ENCODE data around the gene GNPTAB.

GNPTAB gene

GRCh38 chr12:101763246-101763931, 67.4 kb downstream of the GNPTAB start:
- no peak for TF ChIP-seq Cebpa-rat (IDR thresholded peaks at IDR 0.05)

DNA sequence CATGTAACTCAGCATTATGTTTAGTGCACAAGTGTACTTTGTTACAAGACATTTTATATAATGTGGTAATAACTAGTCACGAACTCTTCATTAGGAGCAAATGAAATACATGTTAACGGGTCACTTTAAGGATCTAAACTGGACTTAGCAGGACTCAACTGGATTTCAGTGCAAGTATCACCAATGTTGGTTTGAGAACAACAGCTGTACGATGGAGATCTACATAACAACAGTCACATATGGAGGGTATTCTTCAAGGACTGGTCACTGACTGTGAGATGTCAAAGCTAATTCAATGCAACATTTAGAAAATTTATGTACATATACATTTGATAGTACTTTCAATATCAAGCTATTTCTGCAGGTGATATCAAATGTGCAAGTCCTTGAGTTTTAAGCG, 69.0 kb downstream of the GNPTAB start:
- H3K9ac ChIP-seq: no peak overlapping the region
- H4K20me1 ChIP-seq: no peaks in the 10 kb centered on the region
- H3K27me3 ChIP-seq: no peaks in the 10 kb centered on the region
- H3K4me1 ChIP-seq: no peaks in the 10 kb centered on the region
- peaks cover 10% of the 10 kb centered on the region for H3K36me3 ChIP-seq
- no peak overlapping the region for H3K4me3 ChIP-seq
- H3K27ac ChIP-seq: no peak overlapping the region
- H3K9me3 ChIP-seq: no peaks in the 10 kb centered on the region
- no peak for TF ChIP-seq Cebpa-rat (IDR thresholded peaks at IDR 0.05)
- H3K4me2 ChIP-seq: no peak overlapping the region

More at GRCh38 chr12:101763246-101763931, 67.4 kb downstream of the GNPTAB start:
- no peak overlapping the region for H3K4me2 ChIP-seq
- H3K4me3 ChIP-seq: no peak overlapping the region
- no peaks in the 10 kb centered on the region for H3K27me3 ChIP-seq
- no peaks in the 10 kb centered on the region for H4K20me1 ChIP-seq
- H3K27ac ChIP-seq: no peak overlapping the region
- H3K36me3 ChIP-seq: peaks cover 12% of the 10 kb centered on the region
- no peaks in the 10 kb centered on the region for H3K9me3 ChIP-seq
- H3K9ac ChIP-seq: no peak overlapping the region
- H3K4me1 ChIP-seq: no peaks in the 10 kb centered on the region

- H3K4me1 ChIP-seq: no peaks in the 10 kb centered on the region
- H3K4me2 ChIP-seq: no peak overlapping the region
- H3K27ac ChIP-seq: no peak overlapping the region
- no peaks in the 10 kb centered on the region for H3K9me3 ChIP-seq
- no peaks in the 10 kb centered on the region for H3K27me3 ChIP-seq
- no peak overlapping the region for H3K9ac ChIP-seq
- H3K36me3 ChIP-seq: peaks cover 10% of the 10 kb centered on the region
- no peak for TF ChIP-seq Cebpa-rat (IDR thresholded peaks at IDR 0.05)
- no peak overlapping the region for H3K4me3 ChIP-seq
- H4K20me1 ChIP-seq: no peaks in the 10 kb centered on the region
These were observed 69.4 kb downstream of the GNPTAB start for GRCh38 chr12:101761350-101761749.

DNA sequence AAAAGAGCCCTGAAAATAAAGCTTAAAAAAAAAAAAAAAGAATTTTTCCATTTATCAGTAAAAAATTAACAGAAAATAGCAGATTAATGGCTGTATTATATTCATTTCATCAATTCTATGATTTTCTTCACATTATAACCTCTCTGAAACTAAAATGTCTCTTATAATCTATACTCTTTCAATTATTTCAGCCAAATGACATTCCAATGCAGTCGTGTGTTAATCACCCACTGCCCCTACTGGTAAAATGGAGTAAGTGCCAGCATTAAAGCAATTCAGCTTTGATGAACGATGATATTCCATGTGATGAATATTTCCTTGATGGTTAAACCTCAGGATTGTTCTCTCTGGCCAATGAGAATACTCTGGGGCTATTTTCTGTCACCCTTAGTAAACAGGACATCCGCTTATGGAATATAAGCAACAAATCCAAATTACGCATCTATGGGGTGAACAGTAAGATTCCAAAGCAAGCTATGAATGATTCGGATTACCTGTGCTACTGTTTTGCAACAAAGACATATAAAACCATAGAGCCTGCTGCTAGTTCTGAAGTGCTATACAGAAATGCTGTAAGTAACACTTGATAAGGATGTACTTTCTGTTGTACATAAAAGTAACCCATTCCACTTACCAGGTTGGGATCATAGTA, 71.2 kb downstream of the GNPTAB start:
- H3K4me3 ChIP-seq: no peak overlapping the region
- no peak overlapping the region for H3K4me2 ChIP-seq
- H3K9me3 ChIP-seq: no peaks in the 10 kb centered on the region
- H3K27ac ChIP-seq: no peak overlapping the region
- no peak for TF ChIP-seq Cebpa-rat (IDR thresholded peaks at IDR 0.05)
- H3K9ac ChIP-seq: no peak overlapping the region
- H3K4me1 ChIP-seq: no peaks in the 10 kb centered on the region
- no peaks in the 10 kb centered on the region for H4K20me1 ChIP-seq
- peaks cover 13% of the 10 kb centered on the region for H3K36me3 ChIP-seq
- H3K27me3 ChIP-seq: no peaks in the 10 kb centered on the region

DNA sequence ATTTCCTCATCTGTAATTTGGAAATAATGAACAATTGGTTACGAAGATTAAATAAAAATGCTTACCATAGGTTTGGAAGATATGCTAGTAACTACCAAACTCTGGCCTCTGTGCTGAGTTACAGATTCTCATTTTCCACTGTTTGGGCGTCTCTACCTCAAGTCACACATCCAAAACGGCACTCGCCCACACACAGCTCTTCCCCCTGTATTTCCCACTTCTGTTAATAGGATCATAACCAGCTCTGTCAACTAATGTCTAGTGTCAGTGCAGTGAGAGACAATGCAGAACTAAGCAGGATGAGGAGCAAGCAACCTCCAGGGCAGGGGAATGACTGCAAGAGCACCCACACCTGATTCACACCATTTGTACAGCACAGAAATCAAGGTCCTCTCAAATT, 80.6 kb downstream of the GNPTAB start:
- H3K36me3 ChIP-seq: peaks cover 50% of the 10 kb centered on the region
- H3K4me3 ChIP-seq: no peak overlapping the region
- no peak overlapping the region for H3K4me2 ChIP-seq
- no peaks in the 10 kb centered on the region for H3K9me3 ChIP-seq
- no peaks in the 10 kb centered on the region for H3K27me3 ChIP-seq
- peaks cover 16% of the 10 kb centered on the region; the same call in 1 of the 2 replicates for H3K4me1 ChIP-seq
- H3K27ac ChIP-seq: no peak overlapping the region
- no peak overlapping the region for H3K9ac ChIP-seq
- no peaks in the 10 kb centered on the region for H4K20me1 ChIP-seq
- TF ChIP-seq Cebpa-rat (IDR thresholded peaks at IDR 0.05): no peak

DNA sequence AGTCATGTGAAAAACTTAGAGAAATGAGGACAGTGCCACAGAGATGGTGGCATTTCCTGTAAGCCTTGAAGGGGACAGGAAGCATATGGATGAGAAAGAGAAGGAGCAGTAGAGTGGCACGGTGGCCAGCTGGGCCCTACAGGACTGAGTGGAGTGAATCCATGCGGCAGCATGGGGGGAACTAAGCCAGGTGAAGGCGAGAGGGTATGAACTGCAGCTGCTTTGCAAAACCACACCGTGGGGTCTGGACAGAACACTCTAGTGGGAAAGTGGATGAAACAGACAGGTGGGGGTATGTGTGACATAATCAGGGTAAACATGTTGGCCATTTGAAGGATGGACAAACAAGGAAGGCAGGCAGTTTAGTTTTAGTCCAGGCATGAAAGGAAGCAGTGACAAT, 81.1 kb downstream of the GNPTAB start:
- no peak overlapping the region for H3K27ac ChIP-seq
- H3K9me3 ChIP-seq: no peaks in the 10 kb centered on the region
- H3K9ac ChIP-seq: no peak overlapping the region
- TF ChIP-seq Cebpa-rat (IDR thresholded peaks at IDR 0.05): no peak
- peaks cover 21% of the 10 kb centered on the region for H3K4me1 ChIP-seq
- no peak overlapping the region for H3K4me3 ChIP-seq
- H3K4me2 ChIP-seq: peak overlapping the region; percentile 1
- H3K36me3 ChIP-seq: peaks cover 49% of the 10 kb centered on the region
- H4K20me1 ChIP-seq: no peaks in the 10 kb centered on the region
- no peaks in the 10 kb centered on the region for H3K27me3 ChIP-seq

DNA sequence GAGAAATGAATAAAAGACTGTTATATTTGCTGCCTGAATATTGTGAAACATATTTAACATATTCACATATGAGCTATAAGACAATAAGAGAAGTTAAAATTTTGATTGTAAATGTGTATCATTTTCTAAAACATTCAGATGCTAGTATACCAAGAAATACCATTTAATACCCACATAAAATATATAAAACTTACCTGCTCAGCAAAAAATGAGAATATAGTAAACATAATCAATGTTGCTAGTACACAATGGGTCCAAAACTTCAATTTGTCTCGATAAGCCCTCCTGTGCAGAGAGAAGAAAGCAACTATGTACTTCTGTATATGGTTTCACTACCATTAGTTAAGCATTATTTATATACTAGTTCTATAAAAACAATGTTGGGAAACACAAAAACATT, 81.9 kb downstream of the GNPTAB start:
- H3K4me1 ChIP-seq: peaks cover 29% of the 10 kb centered on the region
- H3K9ac ChIP-seq: no peak overlapping the region
- no peaks in the 10 kb centered on the region for H3K27me3 ChIP-seq
- H3K36me3 ChIP-seq: peaks cover 46% of the 10 kb centered on the region
- H3K9me3 ChIP-seq: no peaks in the 10 kb centered on the region
- no peaks in the 10 kb centered on the region for H4K20me1 ChIP-seq
- TF ChIP-seq Cebpa-rat (IDR thresholded peaks at IDR 0.05): no peak
- no peak overlapping the region for H3K4me3 ChIP-seq
- no peak overlapping the region for H3K27ac ChIP-seq
- no peak overlapping the region for H3K4me2 ChIP-seq

- H4K20me1 ChIP-seq: no peaks in the 10 kb centered on the region
- peaks cover 35% of the 10 kb centered on the region for H3K36me3 ChIP-seq
- H3K27me3 ChIP-seq: no peaks in the 10 kb centered on the region
- no peak overlapping the region for H3K4me2 ChIP-seq
- no peak for TF ChIP-seq Cebpa-rat (IDR thresholded peaks at IDR 0.05)
- H3K9ac ChIP-seq: no peak overlapping the region
- no peak overlapping the region for H3K4me3 ChIP-seq
- H3K4me1 ChIP-seq: peaks cover 41% of the 10 kb centered on the region
- H3K27ac ChIP-seq: no peak overlapping the region
- H3K9me3 ChIP-seq: no peaks in the 10 kb centered on the region
These were observed 83.1 kb downstream of the GNPTAB start for GRCh38 chr12:101747697-101748096.

- Histone ChIP-seq H4K20me1 (no peaks in the 10 kb centered on the region), H3K36me3 (peaks cover 28% of the 10 kb centered on the region), H3K4me2 (no peak overlapping the region), H3K27me3 (no peaks in the 10 kb centered on the region), H3K9ac (no peak overlapping the region), H3K4me3 (no peak overlapping the region), H3K4me1 (peaks cover 50% of the 10 kb centered on the region), H3K27ac (no peak overlapping the region), H3K9me3 (no peaks in the 10 kb centered on the region)
- no peak for TF ChIP-seq Cebpa-rat (IDR thresholded peaks at IDR 0.05)
These were observed 84.1 kb downstream of the GNPTAB start for GRCh38 chr12:101746661-101747060.

DNA sequence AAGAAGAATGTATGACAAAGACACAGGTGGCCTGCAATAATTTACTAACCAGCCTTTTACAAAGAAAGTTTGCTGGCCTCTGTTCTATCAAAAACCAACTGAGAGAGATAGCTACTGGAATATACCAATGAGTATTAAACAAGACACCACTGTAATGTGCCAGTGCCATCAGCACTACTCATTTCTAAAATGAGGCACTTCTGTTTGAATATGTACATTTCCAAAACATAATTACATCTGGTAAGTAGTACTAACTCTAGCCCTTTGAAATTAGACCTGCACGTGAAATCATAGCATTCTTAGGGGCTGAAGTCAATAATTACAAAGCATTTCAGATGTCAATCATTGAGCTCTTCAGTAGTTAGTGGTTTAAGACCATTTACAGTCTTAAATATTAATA, 84.6 kb downstream of the GNPTAB start:
- Histone ChIP-seq H4K20me1 (no peaks in the 10 kb centered on the region), H3K9me3 (no peaks in the 10 kb centered on the region), H3K4me3 (no peak overlapping the region), H3K4me1 (peaks cover 50% of the 10 kb centered on the region), H3K27me3 (no peaks in the 10 kb centered on the region), H3K27ac (no peak overlapping the region), H3K36me3 (peaks cover 23% of the 10 kb centered on the region), H3K9ac (no peak overlapping the region), H3K4me2 (no peak overlapping the region)
- TF ChIP-seq Cebpa-rat (IDR thresholded peaks at IDR 0.05): no peak
